Spleen (tissue), 11 donors: Measurements from ENCODE around the gene QPCTL. TPM values are rescaled to one million over a fixed set of nuclear protein-coding genes. Genes with fewer than 3 reads are reported as not detected.

Experiments
- DNase-seq: peaks from one replicate; pipeline ENCODE4 v3.0.0-alpha.2; 2020
- H3K27ac ChIP-seq, 8 donors: fragments of 200-600 bp; sonication (generic) in 7 of 8; 1 replicate in 4 of 8; 2 replicates in 4 of 8; pipeline versions ENCODE4 v1.5.0 to v1.8.0; 2016 to 2021; ENCODE audit warnings: inconsistent platforms in 4 of 8, mild to moderate bottlenecking in 4 of 8, moderate library complexity in 1 of 8
- H3K27me3 ChIP-seq, 7 donors: fragments of 200-600 bp; sonication (generic) in 6 of 7; replicated peaks in 1 of 7; 1 replicate in 4 of 7; 2 replicates in 3 of 7; pipeline versions ENCODE4 v1.5.0 to v1.8.0; 2016 to 2021; ENCODE audit warnings: inconsistent platforms in 3 of 7, mild to moderate bottlenecking in 1 of 7
- H3K36me3 ChIP-seq, 6 donors: fragments of 200-600 bp; sonication (generic) in 5 of 6; 1 replicate in 4 of 6; 2 replicates in 2 of 6; pipeline versions ENCODE4 v1.5.0 to v1.8.0; 2016 to 2021; ENCODE audit warnings: inconsistent platforms in 2 of 6
- H3K4me1 ChIP-seq, 6 donors: fragments of 200-600 bp; sonication (generic) in 5 of 6; 1 replicate in 3 of 6; 2 replicates in 3 of 6; pipeline versions ENCODE4 v1.5.0 to v1.8.0; 2016 to 2021; ENCODE audit warnings: inconsistent platforms in 3 of 6
- H3K4me3 ChIP-seq, 8 donors: fragments of 200-600 bp; sonication (generic) in 7 of 8; 1 replicate in 4 of 8; 2 replicates in 4 of 8; pipeline versions ENCODE4 v1.5.0 to v1.8.0; 2016 to 2021; ENCODE audit warnings: inconsistent platforms in 4 of 8, mild to moderate bottlenecking in 4 of 8, moderate library complexity in 2 of 8
- H3K9me3 ChIP-seq, 8 donors: fragments of 200-600 bp; sonication (generic) in 7 of 8; 1 replicate in 4 of 8; 2 replicates in 4 of 8; pipeline versions ENCODE4 v1.5.0 to v1.8.0; 2016 to 2021; ENCODE audit warnings: inconsistent platforms in 4 of 8
- POLR2A ChIP-seq, 3 donors: fragments of 450-650 bp; IDR thresholded peaks; one replicate each; pipeline ENCODE4 v1.5.1; 2017; ENCODE audit warnings: antibody characterized with exemption in 3 of 3, mild to moderate bottlenecking in 1 of 3
- POLR2AphosphoS5 ChIP-seq, 3 donors: sonication (generic); formaldehyde crosslinking; IDR thresholded peaks; one replicate each; pipeline ENCODE4 v1.5.1; 2017; ENCODE audit warnings: antibody characterized with exemption in 3 of 3
- WGBS, 5 donors: extraction: QIAGEN DNeasy Blood & Tissue Kit in 3 of 5; methylation state at CpG; one replicate each; pipeline versions ENCODE4 v1.1.5 to v1.1.7; 2013 to 2018; 5-methylcytosine and 5-hydroxymethylcytosine counted together
- intact Hi-C: fragments of 100-400 bp; cut with DNase I; formaldehyde crosslinking; loops from one replicate; pipeline ENCODE4 v1.15.0; 2023; ENCODE audit warnings: low total_unique reads
- polyA plus RNA-seq, 3 donors: library from polyadenylated mRNA; stranded (reverse); fragments of 200-250 nt; gene quantifications; one replicate each; pipeline ENCODE4 v1.2.1, GENCODE V29; 2013
- total RNA-seq, 7 donors: library from RNA; depleted of rRNA in 3 of 7; stranded (reverse); fragments of >200 nt in 3 of 7; fragmentation: NEBNext Ultra II Directional in 4 of 7; extraction: Animal tissue kit (Norgen Biotek cat#: 25700) in 4 of 7; gene quantifications; one replicate each; pipeline versions ENCODE4 v1.1.0 to v1.2.1, GENCODE V29; 2016 to 2021
- TF ChIP-seq, protein P1 (sequence below), 11 experiments: fragments of 200-600 bp in 7 of 11; fragments of 450-650 bp in 4 of 11; sonication (generic) in 4 of 11; IDR thresholded peaks in 8 of 11; conservative IDR thresholded peaks in 3 of 11; 1 replicate in 7 of 11; 2 replicates in 4 of 11; pipeline versions ENCODE4 v1.4.0 to v1.8.0; 2016 to 2021; ENCODE audit warnings: antibody characterized with exemption in 11 of 11, inconsistent platforms in 4 of 11, mild to moderate bottlenecking in 1 of 11
- donor health status: healthy with polysubstance abuse.
- donor health status: DM: no; HTN: no; CAD: no; lungs with moderate emphysema.
- donor health status: DM: no; HTN: no; CAD: no.
- donor health status: Bipolar disorder and iron deficiency.
- donor health status: healthy.
- donor health status: DM: no; HTN: no; CAD: no.
- donor health status: DM: yes; HTN: yes; CAD: no.

The QPCTL gene
- total and polyA plus RNA-seq, 10 donors, result 5.0 to 10.7 (median 9.3) TPM

GRCh38 chr19:45660636-45661035 lies 31.8 kb upstream of the QPCTL start:
- no peak for TF ChIP-seq POLR2A (IDR thresholded peaks at IDR 0.05)
- TF ChIP-seq POLR2AphosphoS5 (IDR thresholded peaks at IDR 0.05), result no peak
- TF ChIP-seq, protein P1, sequence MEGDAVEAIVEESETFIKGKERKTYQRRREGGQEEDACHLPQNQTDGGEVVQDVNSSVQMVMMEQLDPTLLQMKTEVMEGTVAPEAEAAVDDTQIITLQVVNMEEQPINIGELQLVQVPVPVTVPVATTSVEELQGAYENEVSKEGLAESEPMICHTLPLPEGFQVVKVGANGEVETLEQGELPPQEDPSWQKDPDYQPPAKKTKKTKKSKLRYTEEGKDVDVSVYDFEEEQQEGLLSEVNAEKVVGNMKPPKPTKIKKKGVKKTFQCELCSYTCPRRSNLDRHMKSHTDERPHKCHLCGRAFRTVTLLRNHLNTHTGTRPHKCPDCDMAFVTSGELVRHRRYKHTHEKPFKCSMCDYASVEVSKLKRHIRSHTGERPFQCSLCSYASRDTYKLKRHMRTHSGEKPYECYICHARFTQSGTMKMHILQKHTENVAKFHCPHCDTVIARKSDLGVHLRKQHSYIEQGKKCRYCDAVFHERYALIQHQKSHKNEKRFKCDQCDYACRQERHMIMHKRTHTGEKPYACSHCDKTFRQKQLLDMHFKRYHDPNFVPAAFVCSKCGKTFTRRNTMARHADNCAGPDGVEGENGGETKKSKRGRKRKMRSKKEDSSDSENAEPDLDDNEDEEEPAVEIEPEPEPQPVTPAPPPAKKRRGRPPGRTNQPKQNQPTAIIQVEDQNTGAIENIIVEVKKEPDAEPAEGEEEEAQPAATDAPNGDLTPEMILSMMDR (IDR thresholded peaks at IDR 0.05 in 8 of 11, conservative IDR thresholded peaks at IDR 0.05 in 3 of 11), result no peak
- no peak for DNase-seq

DNA sequence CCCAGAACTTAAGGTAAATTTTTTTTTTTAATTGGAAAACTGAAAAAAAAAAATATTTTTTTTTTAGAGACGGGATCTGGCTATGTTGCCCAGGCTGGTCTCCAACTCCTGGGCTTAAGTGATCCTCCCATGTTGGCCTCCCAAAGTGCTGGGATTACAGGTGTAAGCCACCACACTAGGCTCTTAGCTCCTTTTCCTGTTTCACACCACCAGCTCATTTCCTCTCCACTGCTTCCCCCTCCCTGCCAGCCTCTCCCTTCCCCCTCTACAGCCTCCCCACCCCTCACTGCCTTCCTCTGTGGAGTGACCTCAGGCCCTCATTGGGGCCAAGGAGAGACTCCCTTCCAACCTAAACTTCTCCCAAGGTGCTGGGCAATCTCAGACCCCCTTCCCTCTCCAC lies 28.7 kb upstream of the QPCTL start:
- Histone ChIP-seq H3K4me1 (peaks cover 8 to 19% (median 14%) of the 10 kb centered on the region in 6 donors), H3K36me3 (no peaks in the 10 kb centered on the region), H3K9me3 (no peaks in the 10 kb centered on the region), H3K27ac (no peak overlapping the region), H3K4me3 (no peak overlapping the region), H3K27me3 (peaks cover 0 to 86% (median 31%) of the 10 kb centered on the region in 7 donors)
- WGBS, 5 donors, result 83 to 100% (median 95%) methylated on average over 1 of the region's 1 CpG
- DNase-seq, result no peak
- TF ChIP-seq, protein P1 (IDR thresholded peaks at IDR 0.05 in 8 of 11, conservative IDR thresholded peaks at IDR 0.05 in 3 of 11), result no peak
- TF ChIP-seq POLR2AphosphoS5 (IDR thresholded peaks at IDR 0.05), result no peak
- no peak for TF ChIP-seq POLR2A (IDR thresholded peaks at IDR 0.05)
- intact Hi-C loops, result no loop called here

More at GRCh38 chr19:45660636-45661035, 31.8 kb upstream of the QPCTL start:
- Histone ChIP-seq H3K4me1 (no peaks in the 10 kb centered on the region), H3K36me3 (no peaks in the 10 kb centered on the region), H3K27me3 (peaks cover 0 to 55% (median 5%) of the 10 kb centered on the region in 7 donors), H3K27ac (no peak overlapping the region), H3K9me3 (no peaks in the 10 kb centered on the region), H3K4me3 (no peak overlapping the region)
- 41 to 63% (median 50%) methylated on average over 8 of the region's 8 CpGs for WGBS, 5 donors
- intact Hi-C loops, result no loop called here

DNA sequence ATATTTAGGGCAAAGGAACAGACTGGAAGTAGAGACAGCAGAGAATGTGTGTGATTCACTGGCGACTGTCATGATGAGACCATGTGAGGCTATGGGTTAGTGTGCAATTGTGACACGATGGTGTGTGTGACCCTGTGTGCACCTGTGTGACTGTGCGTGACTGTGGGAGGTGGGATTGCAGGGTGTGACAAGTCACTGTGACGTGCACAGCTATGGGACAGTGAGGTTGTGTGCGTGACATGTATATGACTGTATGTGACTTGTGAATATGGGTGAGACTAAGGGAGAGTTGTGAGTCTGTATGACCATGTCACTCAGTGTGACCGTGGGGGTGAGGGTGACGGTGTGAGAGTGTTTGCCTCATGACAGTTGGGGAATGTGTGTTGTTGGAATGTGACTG lies 27.9 kb upstream of the QPCTL start:
- Histone ChIP-seq H3K4me3 (no peak overlapping the region), H3K36me3 (no peaks in the 10 kb centered on the region), H3K9me3 (no peaks in the 10 kb centered on the region), H3K27ac (no peak overlapping the region), H3K27me3 (peaks cover 0 to 89% (median 39%) of the 10 kb centered on the region in 7 donors), H3K4me1 (peaks cover 15 to 26% (median 22%) of the 10 kb centered on the region in 6 donors)
- intact Hi-C loops, result no loop called here
- TF ChIP-seq, protein P1 (IDR thresholded peaks at IDR 0.05 in 8 of 11, conservative IDR thresholded peaks at IDR 0.05 in 3 of 11), result no peak
- TF ChIP-seq POLR2A (IDR thresholded peaks at IDR 0.05) (no peak), POLR2AphosphoS5 (IDR thresholded peaks at IDR 0.05) (no peak)
- 71 to 85% (median 76%) methylated on average over 7 of the region's 7 CpGs for WGBS, 5 donors
- no peak for DNase-seq

DNA sequence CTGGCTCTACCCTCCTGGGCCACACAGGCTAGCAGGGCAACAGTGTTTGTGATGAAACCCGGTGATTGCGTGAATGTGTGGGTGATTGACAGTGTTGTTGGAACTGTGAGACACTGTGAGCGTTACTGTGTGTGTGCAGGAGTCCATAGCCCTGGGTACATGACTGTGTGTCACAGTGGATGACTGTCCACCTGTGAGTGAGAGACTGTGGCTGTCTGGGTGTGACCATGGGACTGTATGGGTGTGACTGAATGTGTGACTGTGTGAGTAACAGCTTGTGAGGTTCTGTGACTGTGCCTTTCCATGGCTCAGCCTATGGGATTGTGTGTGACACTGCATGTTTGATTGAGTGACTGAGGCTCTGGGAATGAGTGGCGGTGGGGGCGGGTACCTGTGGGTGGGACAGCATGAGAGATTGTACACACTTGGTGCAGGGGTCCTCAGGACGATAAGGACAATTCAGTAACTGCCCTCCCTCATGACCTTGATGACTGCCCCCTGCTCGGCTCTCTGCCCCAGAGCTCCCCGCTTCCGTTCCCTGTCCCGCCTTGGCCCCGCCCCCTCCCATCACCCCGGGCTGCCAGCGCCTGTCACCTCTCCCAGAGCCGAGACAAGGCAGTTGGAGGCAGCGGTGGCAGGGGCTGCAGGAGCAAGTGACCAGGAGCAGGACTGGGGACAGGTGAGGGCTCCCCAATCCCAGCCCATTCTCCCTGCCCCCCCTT lies 24.7 kb upstream of the QPCTL start, which contains the start of gene GIPR:
GIPR (plus strand) TSS at position 602 of the 722 bp plus-strand sequence. CDS start 1,300 bp downstream, outside the sequence.
- peak; percentile 88 for DNase-seq

More for the DNA sequence above, 24.7 kb upstream of the QPCTL start, which contains the start of gene GIPR:
- Histone ChIP-seq H3K27ac (peak within 1 kb of the TSS in 4 of 8 donors; percentile 22 to 68 (median 36)), H3K4me1 (peaks cover 15 to 45% (median 37%) of the 10 kb centered on the region in 6 donors), H3K27me3 (peaks cover 0 to 100% (median 59%) of the 10 kb centered on the region in 7 donors), H3K9me3 (no peaks in the 10 kb centered on the region), H3K4me3 (peak within 1 kb of the TSS; percentile 6 to 70 (median 34)), H3K36me3 (no peaks in the 10 kb centered on the region)
- peak in 1 of 3 donors; percentile 31 for TF ChIP-seq POLR2AphosphoS5 (IDR thresholded peaks at IDR 0.05)
- TF ChIP-seq, protein P1 (IDR thresholded peaks at IDR 0.05 in 8 of 11, conservative IDR thresholded peaks at IDR 0.05 in 3 of 11), result no peak
- WGBS, 5 donors, result 11 to 18% (median 14%) methylated on average over 9 to 15 of the region's 15 CpGs
- intact Hi-C loops, result no loop called here
